H1 (cell line): ENCODE data around the gene PRKN. TPM values are rescaled to one million over a fixed set of nuclear protein-coding genes. Genes with fewer than 3 reads are reported as not detected.
"Not testable (repeated sequence)": the region's sequence is repeated elsewhere in the genome, so short reads cannot be mapped to it uniquely, and the experiment has no call there.

ENCODE experiments used
- CTCF ChIA-PET: fragments of 300-600 bp; sonication (Branson Sonifier 250); formaldehyde crosslinking; loops from one replicate; lab custom pipeline; 2021; ENCODE audit not compliant: partially characterized antibody; lab: Charles Lee
- POLR2A ChIA-PET: fragments of 300-600 bp; sonication (Branson Sonifier 250); formaldehyde crosslinking; loops from one replicate; lab custom pipeline; 2021; ENCODE audit warnings: inconsistent platforms; ENCODE audit not compliant: partially characterized antibody; lab: Charles Lee
- DNase-seq, 2 experiments: peaks; one replicate each; pipeline versions ENCODE4 v3.0.0 to v3.0.0-alpha.2; 2010 to 2022; ENCODE audit warnings: low spot score in 2 of 2, low read depth in 1 of 2, mixed read lengths in 1 of 2
- FAIRE-seq: peaks from 2 replicates; lab custom pipeline; 2011; peaks lifted over from hg19 to GRCh38; lab: Jason Lieb, UNC
- H2AFZ ChIP-seq: 2 replicates; pipeline ENCODE4 v1.8.1; 2012; ENCODE audit warnings: low read length, inconsistent platforms
- H2AK5ac ChIP-seq: 2 replicates; pipeline ENCODE4 v1.6.1; 2013; ENCODE audit warnings: low read depth, low read length
- H2BK120ac ChIP-seq: replicated peaks from 2 replicates; pipeline ENCODE3; 2013; ENCODE audit warnings: low read depth, low read length, inconsistent platforms
- H2BK12ac ChIP-seq: 2 replicates; pipeline ENCODE4 v1.6.1; 2013; ENCODE audit warnings: low read depth, low read length
- H2BK15ac ChIP-seq: 2 replicates; pipeline ENCODE4 v1.6.1; 2013; ENCODE audit warnings: low read length
- H2BK20ac ChIP-seq: 2 replicates; pipeline ENCODE4 v1.6.1; 2013; ENCODE audit warnings: low read length
- H2BK5ac ChIP-seq: 2 replicates; pipeline ENCODE4 v1.6.1; 2013; ENCODE audit warnings: low read depth, low read length
- H3K14ac ChIP-seq: 2 replicates; pipeline ENCODE4 v1.6.1; 2013; ENCODE audit warnings: inconsistent platforms; ENCODE audit not compliant: insufficient read length
- H3K18ac ChIP-seq: 2 replicates; pipeline ENCODE4 v1.6.1; 2013; ENCODE audit warnings: low read length; ENCODE audit errors: extremely low read depth
- H3K23ac ChIP-seq: 2 replicates; pipeline ENCODE4 v1.6.1; 2013; ENCODE audit warnings: inconsistent platforms; ENCODE audit not compliant: insufficient read length
- H3K23me2 ChIP-seq: 2 replicates; pipeline ENCODE4 v1.6.1; 2013; ENCODE audit warnings: low read depth, low read length
- H3K27ac ChIP-seq: 2 replicates; pipeline ENCODE4 v1.6.1; 2011; ENCODE audit warnings: low read depth, low read length, inconsistent platforms
- H3K27me3 ChIP-seq, 4 experiments: replicated peaks in 1 of 4; 1 replicate in 1 of 4; 2 replicates in 3 of 4; pipeline versions ENCODE4 v1.6.1 to v1.8.1; 2011 to 2013; ENCODE audit warnings: low read length in 3 of 4, mild to moderate bottlenecking in 3 of 4, inconsistent platforms in 2 of 4, mixed read lengths in 2 of 4, moderate library complexity in 1 of 4; ENCODE audit not compliant: control insufficient read depth in 3 of 4, insufficient read depth in 3 of 4; ENCODE audit errors: extremely low read depth in 1 of 4
- H3K36me3 ChIP-seq, 4 experiments: 2 replicates each; pipeline versions ENCODE4 v1.6.1 to v1.8.1; 2011 to 2013; ENCODE audit warnings: mild to moderate bottlenecking in 4 of 4, low read length in 3 of 4, moderate library complexity in 2 of 4, control low read depth in 1 of 4, inconsistent platforms in 1 of 4; ENCODE audit not compliant: insufficient read depth in 4 of 4, control insufficient read depth in 2 of 4
- H3K4ac ChIP-seq: replicated peaks from 2 replicates; pipeline ENCODE3; 2013; ENCODE audit warnings: low read length, low read depth, mixed read lengths, inconsistent platforms; ENCODE audit not compliant: insufficient read length
- H3K4me1 ChIP-seq, 4 experiments: replicated peaks in 1 of 4; 1 replicate in 1 of 4; 2 replicates in 3 of 4; pipeline versions ENCODE4 v1.6.1 to v1.8.1; 2011 to 2013; ENCODE audit warnings: low read length in 3 of 4, inconsistent platforms in 2 of 4, mixed read lengths in 1 of 4; ENCODE audit not compliant: insufficient read depth in 4 of 4, control insufficient read depth in 3 of 4
- H3K4me2 ChIP-seq, 2 experiments: 2 replicates each; pipeline versions ENCODE4 v1.6.1 to v1.8.1; 2011 to 2013; ENCODE audit warnings: low read depth in 2 of 2, low read length in 2 of 2, control low read depth in 1 of 2, inconsistent platforms in 1 of 2, mild to moderate bottlenecking in 1 of 2; ENCODE audit not compliant: insufficient read depth in 1 of 2
- H3K4me3 ChIP-seq, 4 experiments: fragments of 200-600, 300-600 bp in 1 of 4; sonication (generic), shearing (Covaris generic), sonication (Bioruptor Twin) in 1 of 4; 2 replicates each; pipeline versions ENCODE4 v1.5.1 to v1.8.1; 2011 to 2016; ENCODE audit warnings: low read length in 4 of 4, low read depth in 3 of 4, control low read depth in 2 of 4, inconsistent platforms in 2 of 4, mild to moderate bottlenecking in 2 of 4, mixed read lengths in 1 of 4, moderate library complexity in 1 of 4; ENCODE audit not compliant: insufficient read depth in 2 of 4; ENCODE audit errors: extremely low read depth in 1 of 4
- H3K56ac ChIP-seq: replicated peaks from 2 replicates; pipeline ENCODE3; 2013; ENCODE audit warnings: low read depth, mild to moderate bottlenecking, mixed read lengths, low read length, inconsistent platforms; ENCODE audit not compliant: insufficient read length
- H3K79me1 ChIP-seq: 2 replicates; pipeline ENCODE4 v1.6.1; 2013; ENCODE audit warnings: low read depth, low read length, control low read depth
- H3K79me2 ChIP-seq, 2 experiments: 2 replicates each; pipeline versions ENCODE4 v1.6.1 to v1.8.1; 2012 to 2013; ENCODE audit warnings: low read length in 2 of 2, mild to moderate bottlenecking in 2 of 2, inconsistent platforms in 1 of 2; ENCODE audit not compliant: insufficient read depth in 2 of 2, control insufficient read depth in 1 of 2
- H3K9ac ChIP-seq, 4 experiments: replicated peaks in 1 of 4; 1 replicate in 1 of 4; 2 replicates in 3 of 4; pipeline versions ENCODE4 v1.6.1 to v1.8.1; 2011 to 2013; ENCODE audit warnings: low read depth in 3 of 4, low read length in 3 of 4, control low read depth in 2 of 4, mild to moderate bottlenecking in 2 of 4, moderate library complexity in 2 of 4, inconsistent platforms in 1 of 4; ENCODE audit errors: extremely low read depth in 1 of 4
- H3K9me3 ChIP-seq, 2 experiments: 2 replicates each; pipeline versions ENCODE4 v1.6.1 to v1.8.1; 2012 to 2013; ENCODE audit warnings: mild to moderate bottlenecking in 2 of 2, moderate library complexity in 2 of 2, control low read depth in 1 of 2, inconsistent platforms in 1 of 2, low read depth in 1 of 2, low read length in 1 of 2, mixed read lengths in 1 of 2; ENCODE audit not compliant: insufficient read depth in 2 of 2
- H4K20me1 ChIP-seq, 2 experiments: replicated peaks in 1 of 2; 2 replicates each; pipeline versions ENCODE3 to v1.8.1; 2011 to 2013; ENCODE audit warnings: inconsistent platforms in 2 of 2, low read length in 2 of 2, mild to moderate bottlenecking in 1 of 2; ENCODE audit not compliant: insufficient read depth in 2 of 2, control insufficient read depth in 1 of 2
- H4K5ac ChIP-seq: 2 replicates; pipeline ENCODE4 v1.6.1; 2013; ENCODE audit warnings: low read length, low read depth, mixed read lengths, inconsistent platforms; ENCODE audit not compliant: insufficient read length
- H4K8ac ChIP-seq: 2 replicates; pipeline ENCODE4 v1.8.0; 2013; ENCODE audit warnings: mild to moderate bottlenecking, moderate library complexity, low read length, inconsistent platforms; ENCODE audit not compliant: insufficient read depth; ENCODE audit errors: extremely low read depth
- H4K91ac ChIP-seq: replicated peaks from 2 replicates; pipeline ENCODE3; 2013; ENCODE audit warnings: low read length, mixed read lengths, inconsistent platforms; ENCODE audit not compliant: insufficient read length
- WGBS, 2 experiments: shearing (Covaris generic) in 1 of 2; methylation state at CpG; one replicate each; pipeline versions ENCODE4 v1.1.6 to v1.1.7; 2013 to 2015; ENCODE audit warnings: low lambda C conversion rate in 2 of 2, mixed read lengths in 2 of 2, inconsistent platforms in 1 of 2, low coverage in 1 of 2, missing lambda C conversion rate in 1 of 2; ENCODE audit not compliant: insufficient replicate concordance in 2 of 2, insufficient coverage in 1 of 2, insufficient read length in 1 of 2; ENCODE audit errors: extremely low coverage in 1 of 2, missing lambda C conversion rate in 1 of 2; 5-methylcytosine and 5-hydroxymethylcytosine counted together
- polyA plus RNA-seq, 7 experiments: library from polyadenylated mRNA; depleted of rRNA in 3 of 7; stranded (reverse) in 5 of 7; unstranded in 2 of 7; fragments of >200 nt in 5 of 7; fragments of 200-250 nt in 2 of 7; gene quantifications; 1 replicate in 5 of 7; 2 replicates in 1 of 7; 4 replicates in 1 of 7; pipeline versions ENCODE4 v1.2.1 to v1.2.3, GENCODE V29; 2011 to 2013; ENCODE audit warnings: missing spikeins in 2 of 7, mixed read lengths in 2 of 7
- total RNA-seq: library from RNA; stranded (reverse); fragmentation: NEBNext Ultra II Directional; extraction: Animal tissue kit (Norgen Biotek cat#: 25700); gene quantifications from 2 replicates; pipeline ENCODE4 v1.2.1, GENCODE V29; 2021

Gene PRKN
- total and polyA plus RNA-seq, 2 of the 8 experiments (the other 6 are each of a cell fraction or from before 2014, with no cell fraction given): 0.13 to 0.29 TPM

DNA sequence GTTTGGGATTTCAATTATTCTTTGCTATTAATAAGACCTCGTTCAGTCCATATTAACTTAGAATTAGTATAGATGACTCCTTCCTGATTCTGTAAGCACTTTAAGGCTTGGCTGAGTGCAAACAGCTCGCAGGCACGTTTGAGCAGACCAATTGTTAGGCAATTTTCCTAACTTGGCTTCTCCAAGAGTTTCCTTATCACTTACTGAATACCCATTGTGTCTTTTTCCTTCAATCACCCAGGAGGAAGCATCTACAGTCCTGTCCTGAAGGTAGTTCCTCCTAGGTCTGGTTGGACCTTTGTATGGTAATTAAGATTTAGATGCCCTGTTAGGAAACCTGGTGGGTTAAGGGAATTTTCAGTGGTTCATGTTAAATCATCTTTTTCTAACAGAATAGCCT lies 1414.1 kb downstream of the PRKN start:
- H4K20me1 ChIP-seq, H3K4me1 ChIP-seq, H2BK120ac ChIP-seq, H3K79me1 ChIP-seq, H3K27me3 ChIP-seq, H2AK5ac ChIP-seq, H3K23me2 ChIP-seq, H3K4me2 ChIP-seq, FAIRE-seq, H3K14ac ChIP-seq, H2BK12ac ChIP-seq, H3K36me3 ChIP-seq, H3K79me2 ChIP-seq, H2BK20ac ChIP-seq, DNase-seq, H4K91ac ChIP-seq, H3K56ac ChIP-seq, H2BK5ac ChIP-seq, H3K27ac ChIP-seq, H2AFZ ChIP-seq, H3K4ac ChIP-seq, H3K4me3 ChIP-seq, POLR2A ChIA-PET, H4K8ac ChIP-seq, H3K18ac ChIP-seq, H3K9ac ChIP-seq, H2BK15ac ChIP-seq, H4K5ac ChIP-seq, CTCF ChIA-PET, H3K23ac ChIP-seq: not testable (repeated sequence)
- 78% methylated on average over 3 of the region's 3 CpGs; no CpG with 5 or more reads in 1 of the 2 experiments for WGBS, 2 experiments
- peaks cover 3 to 13% of the 10 kb centered on the region in 2 experiments; a peak in 2 of 4 replicates for H3K9me3 ChIP-seq

DNA sequence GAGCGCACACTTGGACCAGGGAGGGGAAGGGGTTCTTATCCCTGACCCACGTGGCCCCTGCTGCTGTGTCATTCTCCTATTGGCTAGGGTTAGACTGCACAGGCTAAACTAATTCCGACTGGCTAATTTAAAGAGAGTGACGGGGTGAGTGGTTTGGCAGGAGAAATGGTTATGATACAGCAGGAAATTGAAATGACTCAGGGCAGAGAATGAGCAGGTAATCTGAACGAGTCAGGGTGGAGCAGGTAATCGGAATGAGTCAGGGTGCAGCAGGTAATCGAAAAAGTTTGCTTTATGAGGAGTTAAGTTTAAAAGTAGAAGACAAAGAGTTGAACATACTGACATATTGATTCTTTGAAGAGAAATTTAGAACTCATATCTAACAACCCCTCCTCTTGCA lies 1417.8 kb downstream of the PRKN start:
- H3K18ac ChIP-seq, H2BK12ac ChIP-seq, H3K4me2 ChIP-seq, DNase-seq, H2AFZ ChIP-seq, H3K4me1 ChIP-seq, H3K79me2 ChIP-seq, H3K27ac ChIP-seq, H3K56ac ChIP-seq, H4K8ac ChIP-seq, H3K36me3 ChIP-seq, H3K14ac ChIP-seq, H3K79me1 ChIP-seq, H2AK5ac ChIP-seq, H3K9ac ChIP-seq, H3K4me3 ChIP-seq, H4K20me1 ChIP-seq, H3K27me3 ChIP-seq, H3K23ac ChIP-seq, FAIRE-seq, H3K4ac ChIP-seq, H3K23me2 ChIP-seq, H2BK120ac ChIP-seq, H4K91ac ChIP-seq, H2BK20ac ChIP-seq, POLR2A ChIA-PET, H4K5ac ChIP-seq, H2BK15ac ChIP-seq, H2BK5ac ChIP-seq: not testable (repeated sequence)
- peaks cover 0 to 12% of the 10 kb centered on the region in 2 experiments; a peak in 2 of 4 replicates for H3K9me3 ChIP-seq
- CTCF ChIA-PET: interaction anchor here (1.6 kb wide), 1 partner anchor 61 kb away, joined by 3 read pairs; no protein-coding TSS in a partner anchor
- WGBS, 2 experiments: 93% methylated on average over 7 of the region's 7 CpGs; no CpG with 5 or more reads in 1 of the 2 experiments
